HK-2 (cell line): Measurements from ENCODE around the gene CCM2.
"Not testable (repeated sequence)": the region's sequence is repeated elsewhere in the genome, so short reads cannot be mapped to it uniquely, and the experiment has no call there.

Experiments used
- DNase-seq: peaks from one replicate; pipeline ENCODE4 v3.0.0-alpha.2; 2018; ENCODE audit not compliant: unreplicated experiment

The CCM2 gene

GRCh38 chr7:45033261-45033930, 33.4 kb downstream of the CCM2 start:
- peak; percentile 38 for DNase-seq

GRCh38 chr7:45033931-45034290, 33.9 kb downstream of the CCM2 start:
- no peak for DNase-seq

GRCh38 chr7:45034710-45035109, 34.7 kb downstream of the CCM2 start:
- not testable (repeated sequence) for DNase-seq

GRCh38 chr7:45035371-45035770, 35.4 kb downstream of the CCM2 start:
- no peak for DNase-seq

GRCh38 chr7:45035893-45036292, 35.9 kb downstream of the CCM2 start:
- DNase-seq, result no peak

- DNase-seq, result no peak
Measured at GRCh38 chr7:45036317-45036716, 36.3 kb downstream of the CCM2 start.

- DNase-seq, result no peak
Measured at GRCh38 chr7:45036796-45037195, 36.8 kb downstream of the CCM2 start.

GRCh38 chr7:45037876-45038275, 37.9 kb downstream of the CCM2 start:
- no peak for DNase-seq

GRCh38 chr7:45039106-45039505, 39.1 kb downstream of the CCM2 start:
- no peak for DNase-seq

GRCh38 chr7:45044338-45044737, 44.3 kb downstream of the CCM2 start:
- no peak for DNase-seq

GRCh38 chr7:45048748-45049147, 48.7 kb downstream of the CCM2 start:
- DNase-seq, result peak; percentile 26

GRCh38 chr7:45050198-45050597, 50.2 kb downstream of the CCM2 start:
- DNase-seq, result no peak

GRCh38 chr7:45052011-45052410, 52.0 kb downstream of the CCM2 start:
- DNase-seq, result no peak

- DNase-seq, result no peak
Measured at GRCh38 chr7:45053401-45053800, 53.4 kb downstream of the CCM2 start.

GRCh38 chr7:45053941-45054340, 53.9 kb downstream of the CCM2 start:
- no peak for DNase-seq

GRCh38 chr7:45054442-45054841, 54.4 kb downstream of the CCM2 start:
- no peak for DNase-seq

GRCh38 chr7:45055016-45055415, 55.0 kb downstream of the CCM2 start:
- DNase-seq, result no peak

- no peak for DNase-seq
Measured at GRCh38 chr7:45055594-45056219, 55.7 kb downstream of the CCM2 start.

- DNase-seq, result no peak
Measured at GRCh38 chr7:45057878-45058277, 57.9 kb downstream of the CCM2 start.

GRCh38 chr7:45060295-45060694, 60.3 kb downstream of the CCM2 start:
- no peak for DNase-seq

GRCh38 chr7:45061352-45061751, 61.4 kb downstream of the CCM2 start:
- no peak for DNase-seq

- no peak for DNase-seq
Measured at GRCh38 chr7:45061806-45062425, 61.9 kb downstream of the CCM2 start.

- no peak for DNase-seq
Measured at GRCh38 chr7:45064047-45064725, 64.2 kb downstream of the CCM2 start.
